HuH-7.5 (cell line): ENCODE data around the gene MON1A.
"Not testable (repeated sequence)": the region's sequence is repeated elsewhere in the genome, so short reads cannot be mapped to it uniquely, and the experiment has no call there.

Experiments
- DNase-seq: peaks from one replicate; pipeline ENCODE4 v3.0.0; 2011; ENCODE audit warnings: low spot score

MON1A gene

GRCh38 chr3:49917806-49918590, 11.6 kb downstream of the MON1A start:
- DNase-seq, result not testable (repeated sequence)

DNA sequence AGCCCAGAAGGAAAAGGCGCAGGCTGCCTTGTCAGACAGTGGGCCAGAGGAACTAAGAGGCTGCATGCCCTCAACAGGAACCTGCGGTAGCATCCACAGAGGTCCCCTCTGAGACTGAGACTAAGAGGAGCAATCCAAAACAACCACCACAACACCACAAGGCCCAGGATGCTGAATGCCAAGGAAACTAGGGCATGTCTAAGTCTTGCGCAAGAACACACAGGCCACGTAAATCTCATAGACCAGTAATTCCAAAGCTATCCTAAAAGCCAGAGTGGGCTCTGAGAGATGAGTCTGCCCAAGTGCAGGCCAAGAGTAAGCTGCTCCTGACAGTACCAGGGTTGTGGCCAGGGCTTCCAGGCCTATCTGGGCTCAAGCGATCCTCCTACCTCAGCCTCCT, 12.9 kb downstream of the MON1A start:
- DNase-seq, result no peak

GRCh38 chr3:49914906-49915305, 14.7 kb downstream of the MON1A start:
- no peak for DNase-seq

- DNase-seq, result no peak
Measured at GRCh38 chr3:49912881-49913281, 16.7 kb downstream of the MON1A start.

- DNase-seq, result no peak
Measured at GRCh38 chr3:49911611-49912010, 18.0 kb downstream of the MON1A start.

- no peak for DNase-seq
Measured at GRCh38 chr3:49911124-49911420, 18.5 kb downstream of the MON1A start.

DNA sequence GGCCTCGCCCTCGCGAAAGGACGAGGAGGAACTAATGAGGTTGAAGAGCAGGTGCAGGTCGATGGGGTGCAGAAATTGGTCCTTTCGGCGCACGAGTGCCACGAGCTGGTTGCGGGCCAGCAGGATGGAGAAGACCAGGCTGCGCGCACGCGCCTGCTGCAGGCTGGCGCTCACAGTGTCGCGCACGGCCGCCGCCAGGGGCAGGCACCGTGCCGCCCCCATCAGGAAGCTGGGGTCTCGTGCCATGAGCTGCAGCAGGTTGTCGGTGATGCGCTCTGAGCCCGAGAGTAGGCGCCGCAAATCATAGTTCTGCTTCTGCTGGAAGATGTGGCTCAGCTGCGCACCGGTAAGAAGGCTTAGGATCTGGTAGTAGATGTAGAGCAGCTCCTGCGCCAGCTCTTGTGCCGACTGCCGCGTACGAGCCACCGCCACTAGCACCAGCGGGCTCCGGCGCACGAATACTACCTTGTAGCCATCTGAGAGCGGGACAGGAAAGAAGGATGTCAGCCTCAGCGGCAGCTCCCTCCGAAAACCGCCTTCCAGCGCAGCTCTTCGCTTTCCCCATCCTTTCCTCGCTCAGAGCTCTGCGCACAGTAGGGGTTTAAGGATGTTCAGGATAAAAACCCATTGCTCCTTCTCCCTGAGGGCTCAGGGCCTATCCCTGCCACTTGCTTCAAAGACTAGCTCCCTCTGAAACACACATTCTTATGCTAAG, 19.0 kb downstream of the MON1A start:
- DNase-seq, result no peak

DNA sequence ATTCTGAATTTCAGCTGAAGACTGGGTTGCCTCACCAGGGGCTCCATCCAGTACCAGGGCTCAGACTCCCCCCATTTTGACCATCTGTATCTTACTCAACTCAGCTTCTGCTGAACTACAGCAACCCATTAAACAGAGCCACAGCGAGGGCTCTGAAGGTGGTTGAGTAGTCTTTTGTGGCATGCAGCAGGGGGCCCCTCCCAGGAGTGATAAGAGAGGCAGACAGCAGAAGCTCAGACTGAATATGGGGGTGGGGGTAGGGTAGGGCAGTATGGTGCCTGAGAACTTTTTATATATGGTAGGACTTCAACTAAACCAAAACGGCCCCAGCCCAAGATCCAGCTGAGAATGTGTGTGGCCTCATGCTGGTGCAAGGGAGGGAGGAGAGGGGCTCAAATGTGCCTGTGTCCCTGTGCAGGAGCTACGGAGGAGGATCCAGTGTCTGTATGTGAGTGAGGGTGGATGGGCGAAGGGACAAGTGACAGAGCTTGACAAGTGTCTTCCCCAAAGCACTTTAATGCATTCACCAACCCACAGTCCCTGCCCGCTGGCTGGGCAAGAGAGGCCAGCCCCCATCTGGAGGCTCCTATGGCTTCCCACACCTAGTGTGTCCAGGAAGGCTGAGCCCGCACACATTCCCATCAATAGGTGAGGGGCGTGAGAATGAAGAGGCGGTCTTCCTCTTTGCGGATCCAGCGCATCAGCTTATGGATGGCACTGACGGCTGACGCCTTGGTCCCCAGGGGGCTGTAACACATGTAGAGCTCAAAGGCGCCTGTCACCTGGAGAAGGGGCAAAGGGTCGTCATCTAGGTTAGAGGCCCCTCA, 21.0 kb downstream of the MON1A start:
- DNase-seq, result no peak

- DNase-seq, result peak; percentile 78
Measured at GRCh38 chr3:49906073-49906743, 23.4 kb downstream of the MON1A start.

DNA sequence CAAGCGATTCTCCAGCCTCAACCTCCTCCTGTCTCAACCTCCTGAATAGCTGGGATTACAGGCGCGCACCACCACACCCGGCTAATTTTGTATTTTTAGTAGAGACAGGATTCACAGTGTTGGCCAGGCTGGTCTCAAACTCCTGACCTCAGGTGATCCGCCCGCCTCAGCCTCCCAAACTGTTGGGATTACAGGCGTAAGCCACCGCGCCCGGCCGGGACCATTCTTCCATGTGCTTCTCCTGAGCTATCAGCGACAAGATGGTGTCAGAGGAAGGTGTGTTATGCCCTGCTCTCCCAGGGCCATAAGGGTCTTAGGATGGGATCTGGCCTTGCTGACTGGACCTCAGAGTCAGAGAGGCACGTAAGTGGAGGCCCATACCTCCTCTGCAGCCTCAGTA, 25.2 kb downstream of the MON1A start:
- DNase-seq, result not testable (repeated sequence)

DNA sequence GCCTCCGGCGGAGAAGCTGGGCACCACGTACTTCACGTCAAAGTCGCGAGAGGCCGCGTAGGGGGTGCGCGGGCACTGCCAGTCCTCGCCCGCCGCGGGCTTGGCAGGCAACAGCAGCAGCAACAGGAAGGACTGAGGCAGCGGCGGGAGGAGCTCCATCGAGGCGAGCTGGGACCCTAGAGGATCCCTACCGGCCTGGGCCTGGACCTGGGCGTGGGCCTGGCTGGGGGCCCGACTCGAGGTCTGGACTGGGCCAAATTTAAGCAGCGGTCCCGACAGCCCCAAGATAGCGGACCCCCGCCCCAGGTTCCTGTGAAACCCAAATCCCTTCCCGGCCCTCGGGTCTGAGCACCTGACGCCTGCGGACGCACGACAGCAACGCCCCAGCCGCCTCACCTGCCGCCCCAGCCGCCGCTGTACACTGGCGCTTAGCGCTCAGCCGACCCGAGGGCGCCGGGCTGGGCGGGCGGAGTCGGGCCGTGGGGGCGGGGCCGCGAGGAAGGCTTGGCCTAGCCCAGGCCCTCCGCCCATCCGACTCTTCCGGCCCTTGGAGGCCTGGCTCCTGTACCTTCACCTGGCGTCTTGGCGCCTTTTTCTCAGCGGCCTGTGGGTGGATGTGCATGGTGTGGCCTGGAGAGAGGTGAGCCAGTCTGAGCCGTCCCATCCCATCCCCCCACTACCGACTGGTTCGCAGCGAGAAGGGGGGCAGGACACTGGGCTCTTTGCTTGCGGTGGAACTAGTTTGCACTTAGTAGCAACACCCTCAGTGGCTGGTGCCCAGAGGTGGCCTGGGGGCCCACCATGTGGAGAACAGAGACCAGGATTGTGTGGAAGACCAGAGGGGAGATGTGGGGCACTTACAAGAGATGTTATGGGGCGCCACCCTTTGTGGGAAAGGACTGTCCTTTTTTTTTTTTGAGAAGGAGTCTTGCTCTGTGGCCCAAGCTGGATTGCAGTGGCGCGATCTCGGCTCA, 25.9 kb downstream of the MON1A start, which contains the start of gene MST1R:
Gene MST1R, minus strand, starts transcription at position 423 of the 974 bp plus-strand sequence. Its CDS starts 264 bp downstream, at position 159.
- DNase-seq, result peak; percentile 85

GRCh38 chr3:49902511-49903345, 26.9 kb downstream of the MON1A start:
- no peak for DNase-seq

GRCh38 chr3:49901366-49902339, 28.0 kb downstream of the MON1A start:
- no peak for DNase-seq

DNA sequence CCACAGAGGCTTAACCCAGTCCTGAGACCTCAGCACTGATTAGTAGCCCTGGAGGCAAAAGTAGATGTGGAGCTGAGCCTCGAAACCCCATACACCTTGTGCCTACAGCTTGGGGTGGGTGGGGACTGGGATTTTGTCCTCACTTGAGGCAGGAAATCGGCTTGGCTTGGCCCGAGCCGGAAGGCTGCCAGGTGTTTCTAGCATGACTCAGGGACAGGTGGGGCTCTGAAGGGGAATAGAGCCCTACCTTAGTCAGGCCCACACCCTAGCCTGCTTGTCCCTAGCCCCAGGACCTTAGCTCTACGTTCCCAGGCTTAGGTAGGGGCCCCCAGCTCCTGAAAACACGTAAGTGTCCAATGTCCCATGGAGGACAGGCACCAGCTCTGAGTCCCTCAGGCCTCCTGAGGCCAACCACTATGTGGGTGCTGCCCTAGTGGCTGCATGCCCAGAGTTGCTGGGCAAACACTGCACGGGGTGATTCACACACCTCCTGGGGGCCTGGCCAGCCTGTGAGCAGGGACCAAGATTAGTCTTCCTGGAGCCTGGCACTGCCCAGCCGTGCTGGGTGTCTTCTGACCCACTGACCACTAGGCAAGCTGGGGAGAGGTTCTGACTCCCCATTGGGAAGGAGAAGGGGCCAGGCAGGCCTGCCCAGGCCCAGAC, 29.0 kb downstream of the MON1A start:
- no peak for DNase-seq

GRCh38 chr3:49899815-49900214, 29.8 kb downstream of the MON1A start:
- DNase-seq, result no peak

DNA sequence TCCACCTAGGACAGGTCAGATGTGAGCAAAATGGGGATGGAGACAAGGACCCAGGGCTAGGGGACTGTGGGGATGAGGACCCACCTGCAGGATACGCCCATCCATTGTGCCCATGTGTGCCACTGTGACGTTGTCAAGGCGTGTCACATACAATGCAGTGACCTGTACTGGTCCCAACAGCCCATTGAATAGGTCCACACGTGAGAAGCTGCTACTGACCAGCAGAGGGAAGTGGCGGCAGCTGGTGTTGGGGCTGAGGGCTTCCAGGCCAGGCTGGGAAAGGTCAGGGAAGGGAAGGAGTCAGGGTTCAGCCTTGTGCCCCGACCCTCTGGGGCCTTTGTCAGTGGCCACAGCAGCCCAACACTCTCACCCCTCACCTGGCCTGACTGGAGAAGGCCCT, 30.6 kb downstream of the MON1A start:
- no peak for DNase-seq

DNA sequence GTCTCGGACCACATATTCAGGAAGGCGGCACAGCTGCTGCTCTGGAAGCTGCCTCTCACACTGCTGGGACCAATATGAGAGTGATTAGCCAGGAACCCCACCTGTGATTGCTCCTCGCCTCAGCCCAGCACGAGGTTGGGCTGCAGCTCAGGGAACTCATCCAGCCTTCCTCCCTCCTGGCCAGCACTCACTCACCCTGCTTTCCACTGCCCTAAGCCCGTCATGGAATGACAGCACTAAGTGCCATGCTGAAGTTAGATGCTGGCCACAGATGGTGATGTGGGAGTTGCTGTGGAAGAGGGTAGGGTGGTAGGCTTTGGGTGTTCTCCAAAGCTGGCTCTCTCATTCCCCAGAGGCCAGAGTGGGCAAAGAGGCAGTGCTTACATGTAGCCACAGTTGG, 33.3 kb downstream of the MON1A start:
- DNase-seq, result no peak

- no peak for DNase-seq
Measured at GRCh38 chr3:49895791-49896190, 33.8 kb downstream of the MON1A start.
